Neuron (in vitro differentiated cells): ENCODE data around the gene CFAP46.
"Not testable (repeated sequence)": the region's sequence is repeated elsewhere in the genome, so short reads cannot be mapped to it uniquely, and the experiment has no call there.

Source experiments
- H2AFZ ChIP-seq: one replicate; pipeline ENCODE4 v1.6.1; 2013; ENCODE audit warnings: low read depth, mild to moderate bottlenecking, inconsistent platforms, low read length, moderate library complexity
- H3K27me3 ChIP-seq: one replicate; pipeline ENCODE4 v1.6.1; 2013; ENCODE audit warnings: low read length; ENCODE audit not compliant: insufficient read depth
- H3K36me3 ChIP-seq: one replicate; pipeline ENCODE4 v1.6.1; 2013; ENCODE audit warnings: low read length; ENCODE audit not compliant: insufficient read depth
- H3K4me1 ChIP-seq: one replicate; pipeline ENCODE4 v1.6.1; 2013; ENCODE audit warnings: low read length; ENCODE audit not compliant: insufficient read depth
- H3K4me3 ChIP-seq: 2 replicates; pipeline ENCODE4 v1.5.1; 2013; ENCODE audit warnings: mild to moderate bottlenecking, low read length, moderate library complexity
- H3K9me3 ChIP-seq: one replicate; pipeline ENCODE4 v1.6.1; 2013; ENCODE audit warnings: low read length

CFAP46 gene

DNA sequence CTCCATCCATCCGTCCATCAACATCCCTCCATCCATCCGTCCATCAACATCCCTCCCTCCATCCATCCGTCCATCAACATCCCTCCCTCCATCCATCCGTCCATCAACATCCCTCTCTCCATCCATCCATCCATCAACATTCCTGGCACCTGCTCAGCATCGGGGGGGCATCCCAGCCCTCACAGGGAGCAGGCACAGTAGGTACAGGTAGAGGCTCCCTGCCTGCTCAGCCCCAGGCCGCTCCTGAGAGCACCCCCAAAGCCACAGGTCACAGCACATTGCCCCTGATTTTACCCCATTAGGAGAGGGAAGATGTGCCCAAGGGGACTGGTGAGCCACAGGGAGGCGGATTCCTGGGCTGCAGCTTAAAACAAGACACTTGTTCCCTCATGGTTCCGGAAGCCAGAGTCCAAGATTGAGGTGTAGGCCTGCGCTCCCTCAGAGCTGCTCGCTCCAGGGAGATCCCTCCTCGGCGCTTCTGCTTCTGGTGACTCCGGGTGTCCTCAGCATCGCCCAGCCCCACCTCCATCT, 21.1 kb upstream of the CFAP46 start:
- Histone ChIP-seq H3K4me1 (peaks cover 12% of the 10 kb centered on the region), H2AFZ (no peak overlapping the region), H3K27me3 (peaks cover 18% of the 10 kb centered on the region), H3K9me3 (peaks cover 4% of the 10 kb centered on the region), H3K4me3 (no peak overlapping the region), H3K36me3 (no peaks in the 10 kb centered on the region)

DNA sequence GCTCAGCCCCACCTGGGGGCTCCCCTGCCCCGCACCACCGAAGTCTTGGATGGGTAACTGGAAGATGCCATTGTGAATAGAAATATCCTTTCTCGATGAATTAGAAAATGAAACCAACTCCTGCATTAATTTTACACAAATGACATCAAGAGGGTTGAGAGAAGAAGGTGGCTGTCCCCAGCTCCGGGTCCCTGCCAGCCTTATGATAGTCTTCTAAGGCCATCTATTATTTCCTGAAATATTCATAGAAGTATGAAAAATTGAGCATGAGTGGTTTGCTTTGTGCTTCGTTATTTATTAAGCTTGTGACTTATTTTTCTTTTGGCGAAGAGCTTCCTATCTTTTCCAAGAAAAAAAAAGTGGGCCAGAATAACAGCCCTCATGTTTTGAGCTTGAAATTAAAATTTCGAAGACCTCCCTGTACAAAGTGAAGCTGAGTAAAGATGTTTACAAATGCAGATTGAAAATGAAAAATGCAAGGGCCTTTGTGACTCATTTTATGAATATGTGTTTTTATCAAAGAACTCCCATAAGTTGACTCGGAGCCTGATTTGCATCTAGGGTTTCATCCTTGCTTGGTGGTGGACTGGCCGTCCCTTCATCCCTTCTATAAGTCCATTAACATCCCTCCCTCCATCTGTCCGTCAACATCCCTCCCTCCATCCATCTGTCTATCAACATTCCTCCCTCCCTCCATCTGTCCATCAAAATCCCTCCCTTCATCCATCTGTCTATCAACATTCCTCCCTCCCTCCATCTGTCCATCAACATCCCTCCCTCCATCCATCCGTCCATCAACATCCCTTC, 20.5 kb upstream of the CFAP46 start:
- no peaks in the 10 kb centered on the region for H3K36me3 ChIP-seq
- peaks cover 12% of the 10 kb centered on the region for H3K4me1 ChIP-seq
- H2AFZ ChIP-seq: peak overlapping the region; percentile 11
- H3K9me3 ChIP-seq: peaks cover 4% of the 10 kb centered on the region
- peaks cover 18% of the 10 kb centered on the region for H3K27me3 ChIP-seq
- peak overlapping the region; percentile 36 for H3K4me3 ChIP-seq

DNA sequence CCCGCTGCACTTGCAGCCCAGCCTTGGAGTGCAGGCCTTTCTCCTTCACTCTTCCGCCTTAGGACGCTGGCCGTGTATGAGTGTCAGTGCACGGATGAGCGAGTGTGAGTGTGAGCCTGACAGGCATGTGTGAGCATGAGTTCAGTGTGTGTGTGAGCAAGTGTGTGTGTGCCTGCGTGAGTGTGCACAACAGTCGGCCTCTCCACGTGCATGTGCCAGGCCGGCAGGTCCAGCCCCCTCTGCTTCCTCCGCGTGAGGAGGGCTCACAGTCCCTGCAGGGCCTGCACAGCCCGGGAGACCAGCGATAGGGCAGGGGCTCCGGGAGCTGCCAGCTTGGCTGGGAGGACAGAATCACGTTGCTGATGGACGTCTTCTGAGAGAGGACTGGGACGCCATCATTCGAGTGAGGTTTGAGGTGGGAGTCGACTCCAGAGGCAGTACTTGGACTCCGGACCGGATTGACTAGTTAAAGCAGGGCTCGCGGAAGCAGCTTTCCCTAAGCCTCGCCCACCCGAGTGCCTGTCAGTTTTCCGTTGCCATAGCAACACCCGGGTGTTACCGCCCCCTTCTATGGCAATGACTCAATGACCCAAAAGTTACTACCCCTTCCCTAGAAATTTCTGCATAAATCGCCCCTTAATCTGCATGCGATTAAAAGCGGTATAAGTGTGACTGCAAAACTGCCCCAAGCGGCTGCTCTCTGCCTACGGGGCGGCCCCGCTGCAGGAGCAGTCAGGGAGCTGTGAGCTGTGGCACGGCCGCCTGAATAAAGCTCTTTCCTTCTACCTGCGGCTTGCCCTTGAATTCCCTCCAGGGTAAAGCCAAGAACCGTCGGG, 19.6 kb upstream of the CFAP46 start:
- Histone ChIP-seq H2AFZ (peak overlapping the region; percentile 11), H3K36me3 (no peaks in the 10 kb centered on the region), H3K4me3 (peak overlapping the region; percentile 36), H3K4me1 (peaks cover 12% of the 10 kb centered on the region), H3K9me3 (peaks cover 4% of the 10 kb centered on the region), H3K27me3 (peaks cover 22% of the 10 kb centered on the region)

DNA sequence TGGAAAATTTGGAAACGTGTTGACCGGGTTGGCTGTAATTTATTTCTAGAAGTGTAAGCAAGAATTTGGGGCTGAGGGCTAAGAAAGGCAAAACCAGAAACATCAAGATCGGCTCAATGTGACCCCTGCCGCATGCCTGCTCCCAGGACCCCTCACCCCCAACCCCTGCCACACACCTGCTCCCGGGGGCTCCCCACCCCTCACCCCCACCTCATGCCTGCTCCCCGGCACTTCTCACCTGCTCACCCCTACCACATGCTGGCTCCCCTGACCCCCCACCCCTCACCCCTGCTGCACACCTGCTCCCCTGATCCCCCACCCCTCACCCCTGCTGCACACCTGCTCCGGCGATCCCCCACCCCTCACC, 19.0 kb upstream of the CFAP46 start:
- Histone ChIP-seq H3K27me3 (peaks cover 25% of the 10 kb centered on the region), H3K9me3 (peaks cover 4% of the 10 kb centered on the region), H3K4me1 (peaks cover 12% of the 10 kb centered on the region), H3K36me3 (no peaks in the 10 kb centered on the region), H2AFZ (no peak overlapping the region), H3K4me3 (no peak overlapping the region)

- Histone ChIP-seq H3K4me1 (peaks cover 12% of the 10 kb centered on the region), H3K4me3 (no peak overlapping the region), H2AFZ (no peak overlapping the region), H3K27me3 (peaks cover 25% of the 10 kb centered on the region), H3K36me3 (no peaks in the 10 kb centered on the region), H3K9me3 (peaks cover 4% of the 10 kb centered on the region)
Observed at GRCh38 chr10:132960631-132961419, 18.5 kb upstream of the CFAP46 start.

- no peak overlapping the region for H3K4me3 ChIP-seq
- H3K4me1 ChIP-seq: peaks cover 12% of the 10 kb centered on the region
- peaks cover 21% of the 10 kb centered on the region for H3K27me3 ChIP-seq
- H3K9me3 ChIP-seq: peaks cover 4% of the 10 kb centered on the region
- H3K36me3 ChIP-seq: no peaks in the 10 kb centered on the region
- H2AFZ ChIP-seq: no peak overlapping the region
Observed at GRCh38 chr10:132960071-132960472, 17.7 kb upstream of the CFAP46 start.

GRCh38 chr10:132959559-132959961, 17.2 kb upstream of the CFAP46 start:
- no peaks in the 10 kb centered on the region for H3K36me3 ChIP-seq

GRCh38 chr10:132958883-132959558, 16.7 kb upstream of the CFAP46 start:
- Histone ChIP-seq H2AFZ (no peak overlapping the region), H3K4me3 (no peak overlapping the region), H3K4me1 (peaks cover 12% of the 10 kb centered on the region), H3K9me3 (peaks cover 4% of the 10 kb centered on the region), H3K27me3 (peaks cover 21% of the 10 kb centered on the region), H3K36me3 (no peaks in the 10 kb centered on the region)

More at GRCh38 chr10:132959559-132959961, 17.2 kb upstream of the CFAP46 start:
- peaks cover 21% of the 10 kb centered on the region for H3K27me3 ChIP-seq
- peaks cover 12% of the 10 kb centered on the region for H3K4me1 ChIP-seq
- H3K4me3 ChIP-seq: no peak overlapping the region
- H2AFZ ChIP-seq: no peak overlapping the region
- H3K9me3 ChIP-seq: peaks cover 4% of the 10 kb centered on the region

GRCh38 chr10:132957981-132958882, 15.9 kb upstream of the CFAP46 start:
- Histone ChIP-seq H2AFZ (no peak overlapping the region), H3K4me3 (no peak overlapping the region), H3K36me3 (no peaks in the 10 kb centered on the region), H3K9me3 (peaks cover 2% of the 10 kb centered on the region), H3K27me3 (peaks cover 26% of the 10 kb centered on the region), H3K4me1 (peaks cover 12% of the 10 kb centered on the region)

DNA sequence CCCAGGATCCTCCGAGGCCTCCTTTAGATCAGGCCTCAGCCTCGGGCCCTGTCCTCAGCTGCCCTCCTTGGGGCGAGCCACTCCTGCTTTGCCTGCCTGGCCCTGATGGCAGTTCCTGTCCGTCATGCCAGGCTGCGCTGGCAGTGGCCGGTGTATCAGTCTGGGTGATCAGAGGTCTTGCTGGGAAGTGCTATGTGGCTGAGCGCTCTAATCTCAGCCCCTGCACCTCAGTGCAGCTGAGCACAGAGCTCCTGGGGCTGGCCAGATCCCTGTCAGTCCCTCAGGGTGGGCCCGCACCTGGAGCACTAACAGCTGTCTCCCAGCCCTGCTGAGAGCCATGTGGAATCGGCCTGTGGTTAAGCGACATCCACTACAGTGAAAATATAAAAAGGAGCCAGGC, 14.8 kb upstream of the CFAP46 start:
- peaks cover 6% of the 10 kb centered on the region for H3K4me1 ChIP-seq
- no peak overlapping the region for H2AFZ ChIP-seq
- no peaks in the 10 kb centered on the region for H3K36me3 ChIP-seq
- peaks cover 32% of the 10 kb centered on the region for H3K27me3 ChIP-seq
- H3K9me3 ChIP-seq: no peaks in the 10 kb centered on the region
- no peak overlapping the region for H3K4me3 ChIP-seq

- not testable (repeated sequence) for H2AFZ ChIP-seq, H3K4me3 ChIP-seq, H3K4me1 ChIP-seq, H3K9me3 ChIP-seq, H3K36me3 ChIP-seq
- peaks cover 39% of the 10 kb centered on the region for H3K27me3 ChIP-seq
Observed at GRCh38 chr10:132956259-132956658, 13.9 kb upstream of the CFAP46 start.
